Left lung (tissue), 10 donors: ENCODE results near the gene MAGEL2. TPM values are rescaled to one million over a fixed set of nuclear protein-coding genes. Genes with fewer than 3 reads are reported as not detected.

Source experiments
- ATAC-seq: fragments of 200-7000 bp; cut with Tn5 transposase; one replicate; pipeline ENCODE4 v1.9.1; 2020; ENCODE audit warnings: moderate library complexity
- DNase-seq, 4 donors: peaks; one replicate each; pipeline ENCODE4 v3.0.0-alpha.2; 2013 to 2020
- H3K27ac ChIP-seq, 2 donors: fragments of 200-600 bp; sonication (generic) in 1 of 2; one replicate each; pipeline versions ENCODE4 v1.5.0 to v1.8.0; 2020 to 2021
- H3K27me3 ChIP-seq, 2 donors: fragments of 200-600 bp; sonication (generic) in 1 of 2; one replicate each; pipeline versions ENCODE4 v1.5.0 to v1.8.0; 2020 to 2021
- H3K36me3 ChIP-seq, 2 donors: fragments of 200-600 bp; sonication (generic) in 1 of 2; one replicate each; pipeline versions ENCODE4 v1.5.0 to v1.8.0; 2020 to 2021
- H3K4me1 ChIP-seq, 2 donors: fragments of 200-600 bp; one replicate each; pipeline ENCODE4 v1.8.0; 2021
- H3K4me3 ChIP-seq, 2 donors: fragments of 200-600 bp; sonication (generic) in 1 of 2; one replicate each; pipeline versions ENCODE4 v1.5.0 to v1.8.0; 2020 to 2021; ENCODE audit warnings: mild to moderate bottlenecking in 1 of 2
- H3K9me3 ChIP-seq, 2 donors: fragments of 200-600 bp; sonication (generic) in 1 of 2; one replicate each; pipeline versions ENCODE4 v1.5.0 to v1.8.0; 2020 to 2021
- CTCF ChIP-seq, 2 donors: fragments of 200-600 bp; sonication (generic) in 1 of 2; IDR thresholded peaks; one replicate each; pipeline versions ENCODE4 v1.5.0 to v1.8.0; 2021; ENCODE audit warnings: antibody characterized with exemption in 2 of 2
- intact Hi-C, 2 donors: fragments of 100-400 bp; cut with DNase I; formaldehyde crosslinking; loops; one replicate each; pipeline versions ENCODE4 v1.11.2 to v1.14.2; 2022
- polyA plus RNA-seq, 6 donors: library from polyadenylated mRNA; unstranded; fragments of 120-200 nt; gene quantifications; one replicate each; pipeline ENCODE4 v1.2.1, GENCODE V29; 2013; ENCODE audit not compliant: insufficient read length in 6 of 6
- total RNA-seq, 2 donors: library from RNA; stranded (reverse); fragmentation: NEBNext Ultra II Directional; extraction: Animal tissue kit (Norgen Biotek cat#: 25700); gene quantifications; one replicate each; pipeline ENCODE4 v1.2.1, GENCODE V29; 2021
- donor health status: DM: no; HTN: yes; CAD: no.
- donor health status: DM: no; HTN: no; CAD: no.

The MAGEL2 gene
- total and polyA plus RNA-seq, 8 donors: 0.60 to 5.1 (median 4.1) TPM

- no peak for ATAC-seq
- Histone ChIP-seq H3K4me3 (no peak overlapping the region), H3K36me3 (no peaks in the 10 kb centered on the region), H3K9me3 (no peaks in the 10 kb centered on the region), H3K27me3 (peaks cover 0 to 39% of the 10 kb centered on the region in 2 donors), H3K27ac (no peak overlapping the region), H3K4me1 (no peaks in the 10 kb centered on the region)
- intact Hi-C loops: loop anchor here in 1 of 2 donors (10.0 kb wide), 1 partner anchor 219 kb away; no protein-coding TSS in a partner anchor
- TF ChIP-seq CTCF (IDR thresholded peaks at IDR 0.05): no peak
- DNase-seq: peak in 1 of 4 donors; percentile 73
Measured at GRCh38 chr15:23645371-23646164, 2.1 kb downstream of the MAGEL2 start.

DNA sequence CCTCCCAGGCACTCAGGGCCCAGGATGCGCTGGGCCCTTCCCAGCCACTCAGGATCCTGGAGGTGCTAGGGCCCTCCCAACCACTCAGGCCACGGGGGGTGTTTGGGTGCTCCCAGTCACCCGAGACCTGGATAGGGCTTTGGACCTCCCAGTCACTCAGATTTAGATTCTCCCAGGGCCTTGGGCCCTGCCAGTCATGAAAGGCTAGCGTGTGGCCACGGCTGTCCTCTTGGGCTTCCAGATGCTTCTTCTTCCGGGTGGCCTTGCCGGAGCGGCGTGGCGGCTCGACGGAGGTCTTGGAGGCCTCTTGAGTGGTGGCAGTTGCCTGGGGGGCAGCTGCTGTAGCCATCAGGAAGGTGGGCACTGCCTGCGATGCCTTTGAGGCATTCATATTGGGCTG, 2.8 kb downstream of the MAGEL2 start:
- H3K36me3 ChIP-seq: no peaks in the 10 kb centered on the region
- H3K4me1 ChIP-seq: no peaks in the 10 kb centered on the region
- ATAC-seq (no peak), DNase-seq (no peak)
- no peaks in the 10 kb centered on the region for H3K9me3 ChIP-seq
- H3K27ac ChIP-seq: no peak overlapping the region
- TF ChIP-seq CTCF (IDR thresholded peaks at IDR 0.05): no peak
- no peak overlapping the region for H3K4me3 ChIP-seq
- intact Hi-C loops: loop anchor here in 1 of 2 donors (10.0 kb wide), 1 partner anchor 220 kb away; no protein-coding TSS in a partner anchor
- H3K27me3 ChIP-seq: peaks cover 0 to 39% of the 10 kb centered on the region in 2 donors

DNA sequence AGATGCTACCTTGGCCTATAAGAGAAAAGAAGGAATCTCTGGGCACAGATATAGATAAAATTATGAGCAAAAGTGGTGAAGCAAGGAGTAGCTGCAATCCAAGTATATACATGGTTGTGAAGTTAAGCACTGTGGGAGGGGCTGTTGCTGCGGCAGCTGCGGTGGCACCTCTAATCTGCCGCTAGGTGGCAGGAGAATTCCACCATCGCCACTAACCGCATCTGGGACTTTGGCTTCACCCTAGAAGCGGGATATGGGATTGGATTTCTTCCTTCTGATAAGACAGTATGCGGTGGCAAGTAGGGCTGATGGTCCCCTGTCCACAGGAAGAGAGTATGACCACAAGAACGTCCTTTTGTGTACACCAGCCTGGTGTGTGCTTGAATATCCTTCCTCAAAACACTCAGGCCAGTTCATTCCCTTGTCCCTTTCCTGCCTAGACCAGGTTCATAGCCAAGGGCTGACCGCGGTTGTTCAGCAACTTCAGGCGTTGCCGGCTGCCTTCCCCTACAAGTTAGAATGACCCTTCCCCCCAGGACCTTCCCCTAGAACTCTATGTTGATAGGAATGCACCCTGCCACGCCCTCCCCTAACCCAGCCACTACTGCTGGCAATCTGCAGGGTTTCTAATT, 5.1 kb downstream of the MAGEL2 start:
- Histone ChIP-seq H3K27ac (no peak overlapping the region), H3K36me3 (no peaks in the 10 kb centered on the region), H3K27me3 (peaks cover 0 to 23% of the 10 kb centered on the region in 2 donors), H3K4me3 (no peak overlapping the region), H3K9me3 (no peaks in the 10 kb centered on the region), H3K4me1 (no peaks in the 10 kb centered on the region)
- DNase-seq (peak in 3 of 4 donors; percentile 42 to 78 (median 64)), ATAC-seq (peak; percentile 96)
- intact Hi-C loops: loop anchor here in 1 of 2 donors (10.0 kb wide), 1 partner anchor 222 kb away; no protein-coding TSS in a partner anchor
- TF ChIP-seq CTCF (IDR thresholded peaks at IDR 0.05): peak; percentile 78 to 87

DNA sequence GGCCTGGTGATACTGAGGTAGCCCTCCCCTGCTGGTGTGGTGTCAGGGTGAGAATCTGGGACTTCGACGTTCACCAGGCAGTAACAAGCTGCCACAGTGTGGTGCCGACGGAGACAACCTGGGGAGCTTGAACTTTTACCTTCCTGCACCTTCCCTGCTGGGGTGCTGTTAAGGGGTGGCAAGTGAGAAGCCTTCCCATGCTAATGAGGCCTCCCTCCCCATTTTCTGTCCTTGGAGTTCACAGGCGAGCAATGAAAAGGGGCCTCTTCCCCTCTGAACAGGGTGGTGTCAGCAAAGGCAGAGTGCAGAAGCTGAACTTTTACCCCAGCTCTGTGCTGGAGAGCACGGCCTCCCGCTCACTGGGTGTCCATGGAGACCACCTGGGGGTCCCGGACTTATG, 13.5 kb downstream of the MAGEL2 start:
- no peak for DNase-seq
- Histone ChIP-seq H3K36me3 (no peaks in the 10 kb centered on the region), H3K9me3 (no peaks in the 10 kb centered on the region), H3K27me3 (peaks cover 0 to 19% of the 10 kb centered on the region in 2 donors), H3K27ac (no peak overlapping the region), H3K4me1 (no peaks in the 10 kb centered on the region), H3K4me3 (no peak overlapping the region)
- no peak for TF ChIP-seq CTCF (IDR thresholded peaks at IDR 0.05)
- no peak for ATAC-seq
- intact Hi-C loops: loop anchor here in 1 of 2 donors (10.0 kb wide), 1 partner anchor 61 kb away; no protein-coding TSS in a partner anchor

DNA sequence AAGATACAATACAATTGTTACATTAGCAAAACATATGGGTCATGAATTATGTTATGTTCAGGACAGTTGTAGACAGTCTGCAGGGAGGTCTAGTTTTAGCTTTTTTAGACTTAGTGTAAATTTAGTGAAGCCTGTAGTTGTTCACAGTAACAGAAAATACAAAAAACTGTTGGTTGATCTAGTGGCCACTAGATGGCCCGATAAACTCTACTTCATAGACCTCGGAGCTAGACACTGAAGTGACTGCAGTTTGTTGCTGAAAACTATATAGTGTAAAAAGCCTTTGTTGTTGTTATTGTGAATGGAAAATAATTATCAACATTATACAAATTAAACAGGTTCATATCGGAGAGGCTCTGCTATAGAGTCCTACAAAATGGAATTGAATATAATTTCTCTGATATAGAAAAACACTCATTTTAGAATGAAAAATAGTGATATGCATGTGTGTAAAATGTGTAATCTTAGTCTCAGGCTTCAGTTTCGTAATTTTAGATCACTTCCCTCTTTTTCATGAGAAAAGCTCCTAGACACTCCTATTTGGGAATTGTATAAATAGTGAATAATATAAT, 18.3 kb downstream of the MAGEL2 start:
- intact Hi-C loops: no loop called here
- Histone ChIP-seq H3K4me1 (no peaks in the 10 kb centered on the region), H3K4me3 (no peak overlapping the region), H3K9me3 (no peaks in the 10 kb centered on the region), H3K27me3 (peaks cover 0 to 49% of the 10 kb centered on the region in 2 donors), H3K36me3 (no peaks in the 10 kb centered on the region), H3K27ac (no peak overlapping the region)
- DNase-seq (no peak), ATAC-seq (peak; percentile 71)
- TF ChIP-seq CTCF (IDR thresholded peaks at IDR 0.05): peak in 1 of 2 donors; percentile 36
